ENCODE measurements around the gene RNLS.

RNLS gene

GRCh38 chr10:88530093-88530492 is 53.0 kb downstream of the RNLS start:
- no peak for DNase-seq (ENCODE audit: low read depth)
- TF ChIP-seq MYC (IDR thresholded peaks at IDR 0.05; ENCODE audit: low read depth, low read length) (no peak), MAX (IDR thresholded peaks at IDR 0.05; ENCODE audit: low read depth, low read length) (no peak), CTCF (IDR thresholded peaks at IDR 0.05; ENCODE audit: low read depth, low read length) (no peak), POLR2A (IDR thresholded peaks at IDR 0.05; ENCODE audit: extremely low read depth, insufficient read length) (no peak)
- H3K4me3 ChIP-seq (ENCODE audit: low read depth, low read length), result no peak overlapping the region

- DNase-seq (ENCODE audit: low read depth), result no peak
- H3K4me3 ChIP-seq (ENCODE audit: low read depth, low read length), result no peak overlapping the region
- TF ChIP-seq MYC (IDR thresholded peaks at IDR 0.05; ENCODE audit: low read depth, low read length), result no peak
- no peak for TF ChIP-seq POLR2A (IDR thresholded peaks at IDR 0.05; ENCODE audit: extremely low read depth, insufficient read length)
Observed at GRCh38 chr10:88528806-88529570, 54.1 kb downstream of the RNLS start.

- H3K4me3 ChIP-seq (ENCODE audit: low read depth, low read length), result no peak overlapping the region
- DNase-seq (ENCODE audit: low read depth), result no peak
- TF ChIP-seq CTCF (IDR thresholded peaks at IDR 0.05; ENCODE audit: low read depth, low read length) (no peak), POLR2A (IDR thresholded peaks at IDR 0.05; ENCODE audit: extremely low read depth, insufficient read length) (no peak), MAX (IDR thresholded peaks at IDR 0.05; ENCODE audit: low read depth, low read length) (no peak), MYC (IDR thresholded peaks at IDR 0.05; ENCODE audit: low read depth, low read length) (no peak)
Observed at GRCh38 chr10:88528201-88528600, 54.9 kb downstream of the RNLS start.

- H3K4me3 ChIP-seq (ENCODE audit: low read depth, low read length), result no peak overlapping the region
- no peak for DNase-seq (ENCODE audit: low read depth)
- TF ChIP-seq CTCF (IDR thresholded peaks at IDR 0.05; ENCODE audit: low read depth, low read length) (no peak), POLR2A (IDR thresholded peaks at IDR 0.05; ENCODE audit: extremely low read depth, insufficient read length) (no peak), MAX (IDR thresholded peaks at IDR 0.05; ENCODE audit: low read depth, low read length) (no peak), MYC (IDR thresholded peaks at IDR 0.05; ENCODE audit: low read depth, low read length) (no peak)
Observed at GRCh38 chr10:88527245-88527644, 55.9 kb downstream of the RNLS start.

GRCh38 chr10:88526501-88527105 is 56.5 kb downstream of the RNLS start:
- no peak for DNase-seq (ENCODE audit: low read depth)
- H3K4me3 ChIP-seq (ENCODE audit: low read depth, low read length), result no peak overlapping the region
- TF ChIP-seq CTCF (IDR thresholded peaks at IDR 0.05; ENCODE audit: low read depth, low read length) (no peak), POLR2A (IDR thresholded peaks at IDR 0.05; ENCODE audit: extremely low read depth, insufficient read length) (no peak), MAX (IDR thresholded peaks at IDR 0.05; ENCODE audit: low read depth, low read length) (no peak), MYC (IDR thresholded peaks at IDR 0.05; ENCODE audit: low read depth, low read length) (no peak)

- H3K4me3 ChIP-seq (ENCODE audit: low read depth, low read length), result no peak overlapping the region
- no peak for TF ChIP-seq MAX (IDR thresholded peaks at IDR 0.05; ENCODE audit: low read depth, low read length)
- TF ChIP-seq POLR2A (IDR thresholded peaks at IDR 0.05; ENCODE audit: extremely low read depth, insufficient read length), result no peak
- TF ChIP-seq MYC (IDR thresholded peaks at IDR 0.05; ENCODE audit: low read depth, low read length), result no peak
- no peak for TF ChIP-seq CTCF (IDR thresholded peaks at IDR 0.05; ENCODE audit: low read depth, low read length)
- no peak for DNase-seq (ENCODE audit: low read depth)
Observed at GRCh38 chr10:88525371-88526069, 57.6 kb downstream of the RNLS start.
